Measurements from ENCODE around the gene NOTUM.

The NOTUM gene

GRCh38 chr17:81916234-81917001 is 44.6 kb downstream of the NOTUM start:
- H3K4me3 ChIP-seq (ENCODE audit: low read length) = peak overlapping the region; percentile 76
- no peak for DNase-seq (ENCODE audit: low read depth, low spot score)

- no peak overlapping the region for H3K4me3 ChIP-seq (ENCODE audit: low read length)
- DNase-seq (ENCODE audit: low read depth, low spot score) = no peak
Observed at GRCh38 chr17:81915331-81915730, 45.7 kb downstream of the NOTUM start.

DNA sequence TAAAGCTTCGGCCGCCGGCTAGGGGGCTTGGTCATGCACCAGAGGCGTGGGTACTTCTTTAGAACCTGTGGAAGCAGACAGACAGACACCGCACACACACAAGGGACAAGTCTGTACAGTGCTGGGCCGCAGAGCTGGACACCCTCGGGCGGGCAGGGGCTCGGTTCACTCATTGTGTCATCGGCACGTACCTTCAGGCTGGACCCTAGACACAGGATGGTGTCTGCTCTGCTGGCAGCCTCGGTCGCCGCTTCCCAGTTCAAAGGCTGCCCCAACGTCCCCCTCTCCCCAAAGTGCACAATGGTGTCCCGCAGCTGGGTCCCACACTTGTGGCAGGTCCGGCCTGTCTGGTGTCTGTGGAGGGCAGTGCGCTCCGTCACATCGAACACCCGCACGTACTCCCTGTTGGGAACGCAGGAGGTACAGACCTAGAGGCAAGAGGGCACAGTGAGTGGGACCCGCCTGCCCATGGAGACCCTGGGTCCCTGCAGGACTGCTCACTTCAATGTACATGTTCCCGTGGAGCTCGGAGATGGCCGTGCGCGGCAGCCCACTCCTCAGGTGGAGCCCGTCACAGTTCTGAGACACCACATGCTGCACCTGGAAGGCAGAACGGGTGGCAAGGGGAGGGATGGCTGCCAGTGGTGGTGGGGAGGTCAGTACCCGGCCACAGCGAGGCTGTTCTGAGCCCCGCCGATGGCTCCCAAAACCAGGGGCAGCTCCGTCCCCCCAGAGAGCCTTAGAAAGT is 46.7 kb downstream of the NOTUM start:
- no peak for DNase-seq (ENCODE audit: low read depth, low spot score)
- H3K4me3 ChIP-seq (ENCODE audit: low read length) = no peak overlapping the region

DNA sequence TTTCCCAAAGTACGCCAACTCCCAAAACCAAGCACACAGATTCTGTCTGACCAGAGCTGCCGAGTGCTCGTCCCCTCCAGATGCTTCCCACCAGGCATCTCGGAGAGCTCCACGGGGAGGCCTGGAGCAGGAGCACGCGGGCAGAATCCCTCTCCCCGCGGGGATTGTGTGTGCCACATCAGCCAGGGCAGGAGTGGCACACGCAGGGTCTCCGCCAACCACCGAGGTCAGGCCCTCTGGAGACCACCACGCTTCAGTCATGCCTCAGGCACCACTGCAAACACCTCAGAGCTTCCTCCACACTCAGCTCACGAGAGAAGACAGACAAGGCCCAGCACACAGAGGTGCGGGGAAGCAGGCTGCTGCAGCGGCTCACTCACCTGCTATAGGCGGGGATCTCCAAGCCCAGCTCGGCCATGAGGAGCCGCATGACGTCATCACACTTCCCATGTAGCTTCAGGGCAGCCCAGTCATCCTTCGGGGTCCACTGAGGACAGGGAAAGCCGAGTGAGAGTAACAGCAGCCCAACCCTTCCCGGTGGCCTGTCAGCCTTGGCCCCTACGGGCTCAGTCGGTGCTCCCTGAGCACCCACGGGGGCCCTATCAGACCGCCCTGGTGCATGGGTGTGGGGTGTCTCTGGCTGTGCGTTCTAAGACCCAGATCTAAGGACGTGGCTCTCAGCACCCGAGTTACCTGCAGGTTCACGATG is 47.4 kb downstream of the NOTUM start:
- no peak for DNase-seq (ENCODE audit: low read depth, low spot score)
- no peak overlapping the region for H3K4me3 ChIP-seq (ENCODE audit: low read length)

DNA sequence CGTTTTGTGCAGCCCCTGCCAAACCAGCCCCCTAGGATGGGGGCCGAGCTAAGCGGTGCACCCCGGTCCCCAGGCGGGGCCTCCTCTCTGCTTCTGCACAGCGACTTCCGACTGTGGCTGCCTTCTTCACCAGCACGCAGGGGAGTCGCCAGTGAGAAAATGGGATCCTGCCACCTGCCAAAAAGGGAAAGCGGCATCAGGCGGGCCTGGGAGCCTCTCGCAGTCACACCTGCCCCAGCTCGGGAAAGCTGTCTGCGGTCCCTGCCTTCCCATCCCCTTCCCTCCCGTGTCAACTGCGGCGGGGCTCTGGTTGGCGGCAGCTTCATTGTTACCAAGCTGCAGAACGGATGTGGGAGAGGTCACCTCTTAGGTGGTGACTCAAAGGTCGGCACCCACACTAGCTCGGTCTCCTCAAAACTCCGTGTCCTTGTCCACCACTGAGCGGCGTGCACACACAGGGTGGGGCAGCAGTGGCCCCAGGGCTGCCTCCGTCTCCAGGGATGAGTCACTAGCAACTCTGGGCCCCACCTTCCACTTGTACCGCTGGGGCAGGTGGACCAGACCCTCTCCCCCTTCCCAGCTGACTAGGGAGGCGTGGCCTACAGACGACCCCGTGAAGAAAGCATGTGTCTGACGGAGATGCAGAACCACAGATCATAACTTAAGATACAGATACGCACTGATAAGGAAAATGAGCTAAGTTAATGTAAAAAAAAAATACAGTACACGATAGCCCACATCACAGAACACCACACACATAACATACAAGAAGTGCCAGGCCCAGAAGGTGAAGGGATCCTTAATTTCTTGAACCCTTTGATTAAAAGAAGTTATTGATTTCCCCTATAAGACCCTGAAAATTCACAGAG is 48.3 kb downstream of the NOTUM start:
- DNase-seq (ENCODE audit: low read depth, low spot score) = no peak
- H3K4me3 ChIP-seq (ENCODE audit: low read length) = no peak overlapping the region

GRCh38 chr17:81911969-81912368 is 49.0 kb downstream of the NOTUM start:
- DNase-seq (ENCODE audit: low read depth, low spot score) = no peak
- no peak overlapping the region for H3K4me3 ChIP-seq (ENCODE audit: low read length)

GRCh38 chr17:81911277-81911961 is 49.6 kb downstream of the NOTUM start, which contains the start of gene PCYT2:
PCYT2 (minus strand) TSS chr17:81911399; CDS start chr17:81911355, 44 bp downstream.
- H3K4me3 ChIP-seq (ENCODE audit: low read length) = peak within 1 kb of the TSS; percentile 71
- DNase-seq (ENCODE audit: low read depth, low spot score) = peak; percentile 76

- peak overlapping the region; percentile 71 for H3K4me3 ChIP-seq (ENCODE audit: low read length)
- no peak for DNase-seq (ENCODE audit: low read depth, low spot score)
Observed at GRCh38 chr17:81910840-81911276, 50.1 kb downstream of the NOTUM start.

- H3K4me3 ChIP-seq (ENCODE audit: low read length) = peak overlapping the region; percentile 71
- no peak for DNase-seq (ENCODE audit: low read depth, low spot score)
Observed at GRCh38 chr17:81909966-81910839, 50.8 kb downstream of the NOTUM start.

DNA sequence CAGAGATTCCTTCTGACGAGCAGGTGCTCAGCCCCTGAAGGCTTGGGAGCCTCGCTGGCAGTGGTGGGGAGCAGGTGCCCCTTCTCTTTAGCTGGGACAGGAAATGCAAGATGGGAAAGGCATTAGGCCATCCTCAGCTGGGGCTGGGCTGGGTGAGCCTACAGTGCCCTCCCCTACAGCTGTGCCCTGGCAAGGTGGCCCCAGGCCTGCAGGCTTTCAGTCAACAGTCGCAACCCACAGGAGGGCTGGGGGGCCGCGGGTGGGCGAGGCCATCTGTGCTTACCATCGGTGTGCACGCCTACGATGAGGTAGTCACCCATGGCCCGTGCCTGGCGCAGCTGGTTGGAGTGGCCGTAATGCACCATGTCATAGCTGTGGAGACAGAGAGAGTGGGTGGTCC is 51.8 kb downstream of the NOTUM start:
- H3K4me3 ChIP-seq (ENCODE audit: low read length) = no peak overlapping the region
- DNase-seq (ENCODE audit: low read depth, low spot score) = no peak

GRCh38 chr17:81908793-81909192 is 52.2 kb downstream of the NOTUM start:
- no peak overlapping the region for H3K4me3 ChIP-seq (ENCODE audit: low read length)
- DNase-seq (ENCODE audit: low read depth, low spot score) = no peak

- no peak for DNase-seq (ENCODE audit: low read depth, low spot score)
- H3K4me3 ChIP-seq (ENCODE audit: low read length) = no peak overlapping the region
Observed at GRCh38 chr17:81907219-81908145, 53.5 kb downstream of the NOTUM start.

DNA sequence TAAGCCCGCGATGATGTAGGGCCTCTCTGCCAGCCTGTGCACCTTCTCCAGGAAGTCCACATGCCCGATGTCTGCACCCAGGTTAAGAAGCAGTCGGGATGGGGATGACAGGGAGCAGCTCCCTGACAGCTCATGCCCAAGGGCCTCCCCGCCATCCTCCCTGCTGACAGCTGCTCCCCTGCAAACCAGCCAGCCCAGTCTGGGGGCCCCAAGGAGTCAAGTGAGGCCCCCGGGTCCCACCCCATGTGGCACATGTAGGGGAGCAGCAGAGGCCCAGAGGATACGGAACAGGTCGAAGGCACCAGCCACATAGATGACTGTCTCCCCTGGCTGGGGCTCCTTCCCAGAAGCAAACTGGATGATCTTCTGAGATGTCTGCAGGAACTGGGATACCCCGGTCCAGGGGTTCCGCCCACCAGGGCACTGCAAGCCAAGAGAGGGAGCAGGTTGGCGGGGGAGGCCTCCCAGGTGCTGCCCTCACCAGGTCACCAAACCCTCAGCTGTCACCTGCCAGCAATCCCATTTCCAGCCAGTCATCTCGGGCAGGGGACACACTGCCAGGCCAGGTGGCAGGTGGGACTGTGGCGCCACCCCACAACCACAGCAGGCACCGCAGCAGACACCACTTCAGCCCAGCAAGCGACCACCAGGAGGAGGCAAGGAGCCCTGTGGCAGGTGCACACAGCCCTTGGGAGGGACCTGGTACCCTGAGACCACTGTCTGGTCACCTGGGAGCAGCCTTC is 54.3 kb downstream of the NOTUM start:
- no peak overlapping the region for H3K4me3 ChIP-seq (ENCODE audit: low read length)
- no peak for DNase-seq (ENCODE audit: low read depth, low spot score)

DNA sequence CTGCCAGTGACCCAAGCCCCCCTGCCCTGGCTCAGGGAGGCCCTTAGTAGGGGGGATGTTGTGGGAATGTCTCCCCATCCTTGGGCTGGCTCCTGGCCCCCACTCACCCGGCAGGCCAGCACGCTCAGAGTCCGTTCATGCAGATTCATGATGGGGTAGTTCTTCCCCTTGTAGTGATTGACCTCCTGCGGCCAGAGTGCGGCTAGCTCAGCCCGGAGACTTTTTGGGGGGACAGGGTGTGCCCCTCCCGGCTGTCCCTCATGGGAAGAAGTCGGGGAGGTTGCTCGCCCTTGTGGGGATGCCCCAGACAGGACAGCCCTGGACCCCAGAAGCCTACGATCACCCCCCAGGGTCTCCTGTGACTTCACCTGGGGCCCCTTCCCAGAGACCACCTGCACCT is 55.0 kb downstream of the NOTUM start:
- no peak for DNase-seq (ENCODE audit: low read depth, low spot score)
- H3K4me3 ChIP-seq (ENCODE audit: low read length) = no peak overlapping the region

DNA sequence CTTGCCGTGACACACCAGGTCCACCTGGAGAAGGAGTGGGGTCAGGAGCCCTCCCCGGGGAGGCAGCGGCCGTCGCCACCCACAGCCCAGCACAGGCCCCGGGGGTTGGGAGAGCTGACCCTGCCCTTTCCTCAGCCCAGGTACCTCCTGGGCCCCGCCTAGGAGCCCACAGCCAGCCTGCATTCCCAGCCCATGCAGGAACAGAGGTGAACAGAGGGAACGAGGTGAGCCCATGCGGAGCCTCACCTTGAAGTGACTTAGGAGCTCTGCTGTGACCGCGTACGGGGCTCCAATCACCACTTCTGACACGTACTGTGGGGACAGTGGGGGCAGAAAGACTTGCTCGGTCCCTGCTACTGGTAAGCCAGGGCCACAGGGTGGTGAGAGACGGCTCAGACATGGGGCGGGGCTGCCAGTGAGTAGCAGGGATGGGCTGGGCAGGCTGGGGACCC is 55.5 kb downstream of the NOTUM start:
- no peak for DNase-seq (ENCODE audit: low read depth, low spot score)
- H3K4me3 ChIP-seq (ENCODE audit: low read length) = no peak overlapping the region

All from Jurkat, Clone E6-1 (cell line).